Skeletal muscle satellite cell (primary cell): Measurements from ENCODE around the gene PI4KA.
"Not testable (repeated sequence)": the region's sequence is repeated elsewhere in the genome, so short reads cannot be mapped to it uniquely, and the experiment has no call there.

Experiments used
- H3K27me3 ChIP-seq: 2 replicates; pipeline ENCODE4 v1.7.0; 2013; ENCODE audit warnings: low read length; ENCODE audit not compliant: control insufficient read depth, insufficient read depth
- H3K36me3 ChIP-seq: 2 replicates; pipeline ENCODE4 v1.7.0; 2013; ENCODE audit warnings: mild to moderate bottlenecking, control low read depth, low read length; ENCODE audit not compliant: insufficient read depth
- H3K4me1 ChIP-seq: 2 replicates; pipeline ENCODE4 v1.7.0; 2013; ENCODE audit warnings: low read length; ENCODE audit not compliant: control insufficient read depth, insufficient read depth
- H3K4me2 ChIP-seq: 2 replicates; pipeline ENCODE4 v1.7.0; 2013; ENCODE audit warnings: mild to moderate bottlenecking, low read length
- H3K4me3 ChIP-seq: 2 replicates; pipeline ENCODE4 v1.7.0; 2013; ENCODE audit warnings: low read length
- H3K9ac ChIP-seq: 2 replicates; pipeline ENCODE4 v1.7.0; 2013; ENCODE audit warnings: mild to moderate bottlenecking, low read depth, low read length, moderate library complexity
- H3K9me3 ChIP-seq: replicated peaks from 2 replicates; pipeline ENCODE4 v1.7.0; 2013; ENCODE audit warnings: mild to moderate bottlenecking, control low read depth, low read length

Gene PI4KA

GRCh38 chr22:20839354-20839753 is 19.3 kb downstream of the PI4KA start:
- not testable (repeated sequence) for H3K4me2 ChIP-seq, H3K4me1 ChIP-seq, H3K4me3 ChIP-seq, H3K27me3 ChIP-seq, H3K9me3 ChIP-seq, H3K9ac ChIP-seq, H3K36me3 ChIP-seq

GRCh38 chr22:20836987-20837823 is 21.4 kb downstream of the PI4KA start:
- H3K9ac ChIP-seq, result no peak overlapping the region
- no peaks in the 10 kb centered on the region for H3K9me3 ChIP-seq
- H3K4me2 ChIP-seq, result no peak overlapping the region
- no peaks in the 10 kb centered on the region for H3K4me1 ChIP-seq
- no peak overlapping the region for H3K4me3 ChIP-seq
- H3K36me3 ChIP-seq, result peaks cover 14% of the 10 kb centered on the region
- H3K27me3 ChIP-seq, result no peaks in the 10 kb centered on the region

- Histone ChIP-seq H3K4me3 (no peak overlapping the region), H3K27me3 (no peaks in the 10 kb centered on the region), H3K9ac (no peak overlapping the region), H3K4me1 (no peaks in the 10 kb centered on the region), H3K9me3 (no peaks in the 10 kb centered on the region), H3K36me3 (peaks cover 28% of the 10 kb centered on the region), H3K4me2 (no peak overlapping the region)
Measured at GRCh38 chr22:20834725-20835124, 23.9 kb downstream of the PI4KA start.

DNA sequence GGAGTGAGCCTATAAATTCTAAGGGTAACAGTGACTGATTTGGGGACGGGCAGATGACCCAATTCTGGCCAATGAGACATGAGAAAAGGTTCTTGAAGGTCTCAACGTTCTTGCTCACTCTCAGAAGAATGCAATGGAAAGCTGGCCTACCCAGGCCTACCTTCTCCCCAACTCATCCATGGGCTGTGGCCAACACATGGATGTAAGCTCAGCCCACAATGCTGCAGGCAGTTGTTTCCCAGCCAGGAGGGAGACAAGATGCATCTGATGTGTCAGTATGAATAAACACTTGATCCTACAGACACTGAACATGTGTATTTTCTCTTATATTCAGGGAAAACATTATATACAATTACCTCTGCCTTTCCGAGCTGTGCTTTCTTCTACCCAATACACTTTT is 24.4 kb downstream of the PI4KA start:
- no peaks in the 10 kb centered on the region for H3K9me3 ChIP-seq
- H3K4me3 ChIP-seq, result no peak overlapping the region
- H3K4me2 ChIP-seq, result no peak overlapping the region
- peaks cover 28% of the 10 kb centered on the region for H3K36me3 ChIP-seq
- no peaks in the 10 kb centered on the region for H3K4me1 ChIP-seq
- no peaks in the 10 kb centered on the region for H3K27me3 ChIP-seq
- no peak overlapping the region for H3K9ac ChIP-seq

GRCh38 chr22:20833225-20833665 is 25.4 kb downstream of the PI4KA start:
- no peak overlapping the region for H3K4me2 ChIP-seq
- no peak overlapping the region for H3K9ac ChIP-seq
- no peaks in the 10 kb centered on the region for H3K4me1 ChIP-seq
- H3K4me3 ChIP-seq, result no peak overlapping the region
- no peaks in the 10 kb centered on the region for H3K9me3 ChIP-seq
- H3K36me3 ChIP-seq, result peaks cover 31% of the 10 kb centered on the region
- no peaks in the 10 kb centered on the region for H3K27me3 ChIP-seq

DNA sequence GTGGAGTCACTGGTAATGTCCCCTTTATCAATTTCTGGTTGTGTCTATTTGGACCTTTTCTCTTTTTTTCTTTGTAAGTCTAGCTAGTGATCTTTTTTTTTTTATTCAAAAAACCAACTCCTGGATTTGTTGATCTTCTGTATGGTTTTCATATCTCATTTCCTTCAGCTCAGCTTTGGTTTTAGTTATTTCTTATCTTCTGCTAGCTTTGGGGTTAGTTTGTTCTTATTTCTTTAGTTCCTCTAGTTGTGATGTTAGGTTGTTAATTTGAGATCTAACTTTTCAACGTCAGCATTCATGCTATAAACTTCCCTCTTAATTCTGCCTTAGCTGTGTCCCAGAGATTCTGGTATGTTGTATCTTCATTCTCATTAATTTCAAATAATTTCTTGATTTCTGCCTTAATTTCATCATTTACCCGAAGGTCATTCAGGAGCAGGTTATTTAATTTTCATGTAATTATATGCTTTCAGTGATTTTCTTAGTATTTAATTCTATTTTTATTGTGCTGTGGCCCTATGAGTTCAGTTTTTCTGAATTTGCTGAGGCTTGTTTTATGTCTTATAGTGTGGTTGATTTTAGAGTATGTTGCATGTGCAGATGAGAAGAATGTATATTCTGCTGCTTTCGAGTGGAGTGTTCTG is 29.0 kb downstream of the PI4KA start:
- H3K4me2 ChIP-seq, result no peak overlapping the region
- H3K9ac ChIP-seq, result no peak overlapping the region
- peaks cover 31% of the 10 kb centered on the region for H3K36me3 ChIP-seq
- no peaks in the 10 kb centered on the region for H3K27me3 ChIP-seq
- no peaks in the 10 kb centered on the region for H3K9me3 ChIP-seq
- no peak overlapping the region for H3K4me3 ChIP-seq
- H3K4me1 ChIP-seq, result no peaks in the 10 kb centered on the region

DNA sequence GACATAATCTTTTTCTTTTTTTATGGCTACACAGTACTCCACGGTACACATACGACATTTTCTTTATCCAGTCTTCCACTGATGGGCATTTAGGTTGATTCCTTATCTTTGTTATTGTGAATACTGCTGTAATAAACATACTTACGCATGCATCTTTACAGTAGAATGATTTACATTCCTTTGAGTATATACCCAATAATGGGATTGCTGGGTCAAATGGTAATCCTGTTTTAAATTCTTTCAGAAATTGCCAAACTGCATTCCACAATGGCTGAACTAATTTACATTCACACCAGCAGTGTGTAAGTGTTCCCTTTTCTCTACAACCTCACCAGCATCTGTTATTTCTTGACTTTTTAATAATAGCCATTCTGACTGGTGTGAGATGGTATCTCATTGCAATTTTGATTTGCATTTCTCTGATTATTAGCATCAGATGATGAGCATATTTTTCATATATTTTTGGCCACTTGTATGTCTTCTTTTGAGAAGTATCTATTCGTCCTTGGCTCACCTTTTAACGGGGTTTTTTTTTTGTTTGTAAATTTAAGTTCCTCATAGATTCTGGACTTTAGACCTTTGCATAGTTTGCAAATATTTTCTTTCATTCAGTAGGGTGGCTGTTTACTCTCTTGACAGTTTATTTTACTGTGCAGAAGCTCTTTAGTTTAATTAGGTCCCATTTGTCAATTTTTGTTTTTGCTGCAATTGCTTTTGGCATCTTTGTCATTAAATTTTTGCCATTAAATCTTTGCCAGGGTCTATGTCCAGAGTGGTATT is 32.0 kb downstream of the PI4KA start:
- H3K4me1 ChIP-seq, H3K4me2 ChIP-seq, H3K9me3 ChIP-seq, H3K27me3 ChIP-seq, H3K4me3 ChIP-seq, H3K9ac ChIP-seq: not testable (repeated sequence)
- peaks cover 27% of the 10 kb centered on the region for H3K36me3 ChIP-seq

GRCh38 chr22:20825624-20826023 is 33.0 kb downstream of the PI4KA start:
- peaks cover 21% of the 10 kb centered on the region for H3K36me3 ChIP-seq
- no peak overlapping the region for H3K9ac ChIP-seq
- H3K4me3 ChIP-seq, result no peak overlapping the region
- H3K4me1 ChIP-seq, result no peaks in the 10 kb centered on the region
- no peak overlapping the region for H3K4me2 ChIP-seq
- H3K27me3 ChIP-seq, result no peaks in the 10 kb centered on the region
- H3K9me3 ChIP-seq, result no peaks in the 10 kb centered on the region

DNA sequence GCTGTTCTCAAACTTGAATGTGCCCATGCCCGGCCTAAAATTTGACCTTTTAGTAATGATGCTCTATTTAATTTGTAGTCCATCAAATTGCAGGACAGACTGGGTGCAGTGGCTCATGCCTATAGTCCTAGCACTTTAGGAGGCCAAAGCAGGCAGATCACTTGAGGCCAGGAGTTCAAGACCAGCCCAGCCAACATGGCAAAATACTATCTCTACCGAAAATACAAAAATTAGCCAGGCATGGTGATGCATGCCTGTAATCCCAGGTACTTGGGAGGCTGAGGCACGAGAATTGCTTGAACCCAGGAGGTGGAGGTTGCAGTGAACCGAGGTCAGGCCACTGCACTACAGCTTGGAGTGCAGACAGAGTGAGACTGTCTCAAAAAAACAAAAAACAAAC is 33.4 kb downstream of the PI4KA start:
- not testable (repeated sequence) for H3K4me1 ChIP-seq, H3K9me3 ChIP-seq, H3K4me2 ChIP-seq, H3K27me3 ChIP-seq, H3K4me3 ChIP-seq, H3K9ac ChIP-seq
- peaks cover 17% of the 10 kb centered on the region for H3K36me3 ChIP-seq

DNA sequence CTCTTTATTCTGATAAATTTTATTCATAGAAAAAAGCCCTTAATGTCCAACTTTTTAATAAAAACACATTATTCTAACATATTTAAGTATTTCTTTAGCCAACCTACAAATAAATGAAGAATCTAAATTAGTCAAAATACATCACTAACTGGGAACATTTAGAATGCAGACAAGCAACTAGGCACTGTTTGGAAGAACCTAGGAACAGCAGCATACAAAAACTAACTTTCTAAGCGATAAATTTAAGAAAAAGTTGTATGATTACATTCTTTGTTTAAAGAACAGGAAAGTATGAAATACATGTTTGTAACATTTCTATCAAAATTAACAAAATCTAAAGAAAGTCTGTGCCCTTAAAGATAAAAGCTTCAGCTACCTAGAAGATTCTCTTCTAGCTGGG is 35.3 kb downstream of the PI4KA start:
- H3K4me1 ChIP-seq, result no peaks in the 10 kb centered on the region
- no peaks in the 10 kb centered on the region for H3K9me3 ChIP-seq
- no peak overlapping the region for H3K4me2 ChIP-seq
- no peak overlapping the region for H3K9ac ChIP-seq
- no peak overlapping the region for H3K4me3 ChIP-seq
- H3K36me3 ChIP-seq, result peaks cover 19% of the 10 kb centered on the region
- no peaks in the 10 kb centered on the region for H3K27me3 ChIP-seq

DNA sequence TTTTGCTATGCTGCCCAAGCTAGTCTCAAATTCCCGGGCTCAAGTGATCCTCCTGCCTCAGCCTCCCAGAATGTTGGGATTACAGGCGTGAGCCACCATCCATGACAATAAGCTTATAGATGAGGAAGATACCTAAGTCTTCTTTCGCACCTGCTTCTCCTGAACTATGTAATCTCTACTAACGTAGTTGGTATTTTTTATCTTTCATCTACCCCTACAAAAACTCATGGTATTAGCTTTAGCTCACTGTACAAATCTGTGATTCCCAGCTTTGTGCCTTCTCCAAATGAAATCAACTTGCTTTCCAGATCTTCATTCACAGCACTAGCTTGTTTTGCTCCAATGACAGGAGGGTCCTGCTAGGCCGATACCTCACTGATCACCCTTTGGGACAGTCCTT is 36.4 kb downstream of the PI4KA start:
- H3K4me1 ChIP-seq, result no peaks in the 10 kb centered on the region
- H3K9me3 ChIP-seq, result no peaks in the 10 kb centered on the region
- H3K4me2 ChIP-seq, result no peak overlapping the region
- no peak overlapping the region for H3K4me3 ChIP-seq
- no peaks in the 10 kb centered on the region for H3K27me3 ChIP-seq
- H3K36me3 ChIP-seq, result peaks cover 24% of the 10 kb centered on the region
- H3K9ac ChIP-seq, result no peak overlapping the region
